ENCODE results near the gene SLAMF7. TPM values are rescaled to one million over a fixed set of nuclear protein-coding genes. Genes with fewer than 3 reads are reported as not detected.

The SLAMF7 gene
- total and polyA plus RNA-seq, 8 donors, result 0.12 to 6.5 (median 0.46) TPM

- Histone ChIP-seq H3K27ac (no peak overlapping the region), H3K9me3 (no peaks in the 10 kb centered on the region), H3K36me3 (no peaks in the 10 kb centered on the region), H3K27me3 (no peaks in the 10 kb centered on the region), H3K4me3 (no peak overlapping the region), H3K4me1 (no peaks in the 10 kb centered on the region)
- DNase-seq (no peak), FAIRE-seq (no peak), ATAC-seq (peak in 1 of 4 donors; percentile 15)
- intact Hi-C loops (cut with DNase I), result no loop called here
- TF ChIP-seq, protein P1, sequence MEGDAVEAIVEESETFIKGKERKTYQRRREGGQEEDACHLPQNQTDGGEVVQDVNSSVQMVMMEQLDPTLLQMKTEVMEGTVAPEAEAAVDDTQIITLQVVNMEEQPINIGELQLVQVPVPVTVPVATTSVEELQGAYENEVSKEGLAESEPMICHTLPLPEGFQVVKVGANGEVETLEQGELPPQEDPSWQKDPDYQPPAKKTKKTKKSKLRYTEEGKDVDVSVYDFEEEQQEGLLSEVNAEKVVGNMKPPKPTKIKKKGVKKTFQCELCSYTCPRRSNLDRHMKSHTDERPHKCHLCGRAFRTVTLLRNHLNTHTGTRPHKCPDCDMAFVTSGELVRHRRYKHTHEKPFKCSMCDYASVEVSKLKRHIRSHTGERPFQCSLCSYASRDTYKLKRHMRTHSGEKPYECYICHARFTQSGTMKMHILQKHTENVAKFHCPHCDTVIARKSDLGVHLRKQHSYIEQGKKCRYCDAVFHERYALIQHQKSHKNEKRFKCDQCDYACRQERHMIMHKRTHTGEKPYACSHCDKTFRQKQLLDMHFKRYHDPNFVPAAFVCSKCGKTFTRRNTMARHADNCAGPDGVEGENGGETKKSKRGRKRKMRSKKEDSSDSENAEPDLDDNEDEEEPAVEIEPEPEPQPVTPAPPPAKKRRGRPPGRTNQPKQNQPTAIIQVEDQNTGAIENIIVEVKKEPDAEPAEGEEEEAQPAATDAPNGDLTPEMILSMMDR (IDR thresholded peaks at IDR 0.05), result no peak
- WGBS, 2 donors, result 81 to 85% methylated on average over 8 of the region's 8 CpGs
Measured at GRCh38 chr1:160742428-160743127, 3.5 kb downstream of the SLAMF7 start.

GRCh38 chr1:160743266-160743665 lies 4.2 kb downstream of the SLAMF7 start:
- ATAC-seq, result no peak
- TF ChIP-seq, protein P1 (IDR thresholded peaks at IDR 0.05), result no peak
- no peak overlapping the region for H3K4me3 ChIP-seq
- no peak overlapping the region for H3K27ac ChIP-seq
- no peaks in the 10 kb centered on the region for H3K36me3 ChIP-seq
- FAIRE-seq, result no peak
- intact Hi-C loops (cut with DNase I), result no loop called here
- no peaks in the 10 kb centered on the region for H3K9me3 ChIP-seq
- H3K4me1 ChIP-seq, result no peaks in the 10 kb centered on the region
- WGBS, 2 donors, result 67 to 75% methylated on average over 3 of the region's 3 CpGs
- DNase-seq, result no peak
- H3K27me3 ChIP-seq, result no peaks in the 10 kb centered on the region

DNA sequence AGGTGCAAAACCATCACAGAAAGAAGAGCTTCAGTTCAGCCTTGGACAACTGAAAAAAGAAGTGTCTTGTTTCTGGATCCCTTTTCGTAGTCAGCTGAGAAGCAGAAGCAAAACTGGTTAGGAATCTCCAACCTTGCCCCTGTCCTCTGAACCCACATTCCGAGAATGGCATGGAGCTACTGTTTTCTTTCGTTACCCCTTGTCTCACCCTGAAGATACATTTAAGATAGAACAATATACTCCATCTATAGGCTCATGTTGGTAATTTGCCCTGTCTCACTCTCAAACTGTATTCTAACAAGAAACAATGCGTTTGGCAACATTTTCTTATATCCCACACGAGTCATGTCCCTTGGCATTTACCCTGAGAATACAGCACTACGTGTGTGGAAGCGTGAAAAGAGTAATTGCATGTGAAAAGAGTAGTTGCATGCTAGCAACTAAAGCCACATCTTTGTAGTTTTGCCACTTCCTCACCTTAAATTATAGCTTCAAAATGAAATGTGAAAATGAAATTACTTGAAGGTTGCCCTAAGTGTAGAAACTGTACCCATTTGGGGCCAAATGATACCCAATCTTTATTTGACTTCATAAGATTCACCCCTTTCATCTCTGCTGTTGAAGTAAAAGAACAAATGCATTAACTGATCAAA lies 5.3 kb downstream of the SLAMF7 start:
- DNase-seq, result no peak
- intact Hi-C loops (cut with DNase I), result no loop called here
- Histone ChIP-seq H3K9me3 (no peaks in the 10 kb centered on the region), H3K36me3 (no peaks in the 10 kb centered on the region), H3K4me1 (no peaks in the 10 kb centered on the region), H3K4me3 (no peak overlapping the region), H3K27ac (no peak overlapping the region), H3K27me3 (no peaks in the 10 kb centered on the region)
- no peak for FAIRE-seq
- 70 to 77% methylated on average over 7 of the region's 7 CpGs for WGBS, 2 donors
- no peak for ATAC-seq
- TF ChIP-seq, protein P1 (IDR thresholded peaks at IDR 0.05), result no peak

GRCh38 chr1:160744852-160745520 lies 5.9 kb downstream of the SLAMF7 start:
- no peaks in the 10 kb centered on the region for H3K36me3 ChIP-seq
- H3K27ac ChIP-seq, result no peak overlapping the region
- DNase-seq (no peak), ATAC-seq (no peak), FAIRE-seq (no peak)
- 60 to 67% methylated on average over 5 of the region's 5 CpGs for WGBS, 2 donors
- no peaks in the 10 kb centered on the region for H3K27me3 ChIP-seq
- intact Hi-C loops (cut with DNase I), result no loop called here
- H3K4me3 ChIP-seq, result no peak overlapping the region
- H3K4me1 ChIP-seq, result no peaks in the 10 kb centered on the region
- no peaks in the 10 kb centered on the region for H3K9me3 ChIP-seq
- TF ChIP-seq, protein P1 (IDR thresholded peaks at IDR 0.05), result no peak

Measured in pancreas (tissue), 10 donors.